H1 (cell line): ENCODE measurements around the gene NAPG.

ENCODE experiments used
- EZH2 ChIP-seq: fragments of 200-600 bp; sonication (generic); IDR thresholded peaks from 2 replicates; pipeline ENCODE4 v1.7.1; 2012; ENCODE audit warnings: low read depth, mild to moderate bottlenecking, moderate library complexity, low read length, inconsistent platforms; ENCODE audit not compliant: severe bottlenecking
- KDM1A ChIP-seq: fragments of 200-600, 300-600 bp; sonication (generic); IDR thresholded peaks from 2 replicates; pipeline ENCODE4 v1.7.1; 2016; ENCODE audit warnings: mild to moderate bottlenecking, low read length, borderline replicate concordance
- KDM5A ChIP-seq: fragments of 200-600 bp; IDR thresholded peaks from 2 replicates; pipeline ENCODE4 v1.7.1; 2012; ENCODE audit warnings: mild to moderate bottlenecking, low read length, inconsistent platforms, mixed read lengths
- SIN3A ChIP-seq, 2 experiments: IDR thresholded peaks in 1 of 2; conservative IDR thresholded peaks in 1 of 2; 2 replicates each; pipeline ENCODE4 v1.6.1; 2011 to 2012; ENCODE audit warnings: low read length in 2 of 2, improper control_type of control experiment in 1 of 2, low read depth in 1 of 2, mild to moderate bottlenecking in 1 of 2
- TF ChIP-seq, protein P1 (sequence below), 3 experiments: IDR thresholded peaks; 1 replicate in 2 of 3; 2 replicates in 1 of 3; pipeline versions ENCODE4 v1.5.1 to v1.6.1; 2011; ENCODE audit warnings: low read length in 3 of 3, mild to moderate bottlenecking in 3 of 3, inconsistent platforms in 2 of 3, low read depth in 1 of 3, moderate library complexity in 1 of 3; ENCODE audit not compliant: insufficient read depth in 1 of 3; ENCODE audit errors: control extremely low read depth in 1 of 3

DNA sequence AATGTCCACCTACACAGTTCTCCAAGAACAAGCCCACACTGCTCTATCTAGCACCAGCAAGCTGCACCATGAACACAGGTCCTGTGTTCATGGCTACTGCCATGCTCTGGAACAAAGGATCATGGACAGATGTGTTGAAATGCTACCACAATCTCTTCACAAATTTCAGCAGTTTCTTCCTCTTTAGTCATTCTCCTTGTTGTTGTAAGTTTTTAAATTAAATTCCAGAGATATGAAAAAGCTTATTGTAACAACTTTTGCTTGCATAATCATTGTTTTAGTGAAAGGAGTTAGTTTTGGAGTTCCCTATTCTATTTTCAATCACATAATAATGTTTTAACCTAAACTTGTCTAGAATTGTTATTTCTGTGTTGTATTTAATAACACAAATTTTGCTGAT, 17.2 kb upstream of the NAPG start:
- TF ChIP-seq EZH2 (no peak), KDM5A (no peak), KDM1A (no peak), SIN3A (conservative IDR thresholded peaks at IDR 0.05 in 1 of 2, IDR thresholded peaks at IDR 0.05 in 1 of 2; ENCODE audit: low read depth in 1 of 2, low read length in 2 of 2) (no peak)
- TF ChIP-seq, protein P1, sequence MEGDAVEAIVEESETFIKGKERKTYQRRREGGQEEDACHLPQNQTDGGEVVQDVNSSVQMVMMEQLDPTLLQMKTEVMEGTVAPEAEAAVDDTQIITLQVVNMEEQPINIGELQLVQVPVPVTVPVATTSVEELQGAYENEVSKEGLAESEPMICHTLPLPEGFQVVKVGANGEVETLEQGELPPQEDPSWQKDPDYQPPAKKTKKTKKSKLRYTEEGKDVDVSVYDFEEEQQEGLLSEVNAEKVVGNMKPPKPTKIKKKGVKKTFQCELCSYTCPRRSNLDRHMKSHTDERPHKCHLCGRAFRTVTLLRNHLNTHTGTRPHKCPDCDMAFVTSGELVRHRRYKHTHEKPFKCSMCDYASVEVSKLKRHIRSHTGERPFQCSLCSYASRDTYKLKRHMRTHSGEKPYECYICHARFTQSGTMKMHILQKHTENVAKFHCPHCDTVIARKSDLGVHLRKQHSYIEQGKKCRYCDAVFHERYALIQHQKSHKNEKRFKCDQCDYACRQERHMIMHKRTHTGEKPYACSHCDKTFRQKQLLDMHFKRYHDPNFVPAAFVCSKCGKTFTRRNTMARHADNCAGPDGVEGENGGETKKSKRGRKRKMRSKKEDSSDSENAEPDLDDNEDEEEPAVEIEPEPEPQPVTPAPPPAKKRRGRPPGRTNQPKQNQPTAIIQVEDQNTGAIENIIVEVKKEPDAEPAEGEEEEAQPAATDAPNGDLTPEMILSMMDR (IDR thresholded peaks at IDR 0.05; ENCODE audit: control extremely low read depth in 1 of 3, insufficient read depth in 1 of 3, low read depth in 1 of 3, low read length in 3 of 3), result no peak
